Measurements from ENCODE around the gene TSSC4.

The TSSC4 gene

GRCh38 chr11:2397005-2397404 is 3.5 kb upstream of the TSSC4 start (continued):
- TF ChIP-seq ZNF416 (tag by site-specific recombination; IDR thresholded peaks at IDR 0.05) (no peak), ZNF610 (tag by site-specific recombination; IDR thresholded peaks at IDR 0.05; ENCODE audit: borderline replicate concordance) (no peak), ZNF10 (tag by site-specific recombination; IDR thresholded peaks at IDR 0.05) (no peak), ZNF423 (tag by site-specific recombination; IDR thresholded peaks at IDR 0.05) (no peak), ZFP3 (tag by site-specific recombination; IDR thresholded peaks at IDR 0.05; ENCODE audit: low read depth) (no peak), ZNF112 (tag by site-specific recombination; IDR thresholded peaks at IDR 0.05) (no peak)

- peaks cover 0 to 65% of the 10 kb centered on the region in 2 experiments; a peak in 1 of 3 replicates for H3K36me3 ChIP-seq (ENCODE audit: control insufficient read depth in 2 of 2, insufficient read depth in 1 of 2, low read length in 2 of 2)
- no peak overlapping the region; the same call in 1 of the 2 replicates for H3K4me3 ChIP-seq (ENCODE audit: low read depth, low read length)
- H3K4me1 ChIP-seq (ENCODE audit: control insufficient read depth, insufficient read depth, low read length), result no peaks in the 10 kb centered on the region
- H3K9me3 ChIP-seq (ENCODE audit: control insufficient read depth, insufficient read depth, low read depth, low read length), result no peaks in the 10 kb centered on the region
- peak overlapping the region; percentile 53 for H3K27ac ChIP-seq (ENCODE audit: extremely low read depth, low read depth, low read length)
- ChIA-PET POLR2A (interaction anchor here (1.1 to 3.3 kb wide), 3 partner anchors 8 to 21 kb away, joined by 3 to 64 read pairs (median 10); partner anchors contain the start of gene CD81), CTCF (interaction anchor here (1.1 to 4.2 kb wide), 4 partner anchors 93 to 231 kb away, joined by 3 to 27 read pairs (median 5); no protein-coding TSS in a partner anchor)
- TF ChIP-seq ZBTB20 (tag by site-specific recombination; IDR thresholded peaks at IDR 0.05), result no peak
- no peak for TF ChIP-seq ZNF23 (tag by site-specific recombination; IDR thresholded peaks at IDR 0.05; ENCODE audit: borderline replicate concordance)
- TF ChIP-seq KLF16 (tag by site-specific recombination; IDR thresholded peaks at IDR 0.05), result no peak
- no peak for TF ChIP-seq ZNF701 (tag by site-specific recombination; IDR thresholded peaks at IDR 0.05)
- TF ChIP-seq ZNF670 (tag by site-specific recombination; IDR thresholded peaks at IDR 0.05; ENCODE audit: low read depth), result no peak
- no peak for TF ChIP-seq KLF8 (tag by site-specific recombination; IDR thresholded peaks at IDR 0.05)
- no peak for TF ChIP-seq ZNF529 (tag by site-specific recombination; IDR thresholded peaks at IDR 0.05; ENCODE audit: insufficient replicate concordance)
- no peak for TF ChIP-seq ZNF248 (tag by site-specific recombination; IDR thresholded peaks at IDR 0.05)
- no peak for TF ChIP-seq ZSCAN4 (tag by site-specific recombination; IDR thresholded peaks at IDR 0.05)
- TF ChIP-seq ZBTB21 (tag by site-specific recombination; IDR thresholded peaks at IDR 0.05), result no peak
- no peak for TF ChIP-seq ZNF169 (tag by site-specific recombination; IDR thresholded peaks at IDR 0.05)
- no peak for TF ChIP-seq KLF17 (tag by site-specific recombination; IDR thresholded peaks at IDR 0.05)
- peak; percentile 91 for TF ChIP-seq ZBTB17 (tag by site-specific recombination; IDR thresholded peaks at IDR 0.05)
- TF ChIP-seq ZNF350 (tag by site-specific recombination; IDR thresholded peaks at IDR 0.05), result no peak
- TF ChIP-seq ZNF449 (tag by site-specific recombination; IDR thresholded peaks at IDR 0.05), result no peak
- TF ChIP-seq TSHZ1 (tag by site-specific recombination; IDR thresholded peaks at IDR 0.05; ENCODE audit: borderline replicate concordance), result no peak
- 0 out of 2 replicates have a peak, but pooled peaks have one; percentile 13 for TF ChIP-seq ZIC2 (tag by site-specific recombination; IDR thresholded peaks at IDR 0.05)
- TF ChIP-seq ZNF610 (tag by site-specific recombination; IDR thresholded peaks at IDR 0.05; ENCODE audit: borderline replicate concordance), result no peak
- TF ChIP-seq HIC1 (tag by site-specific recombination; IDR thresholded peaks at IDR 0.05), result no peak
- TF ChIP-seq ZNF146 (tag by site-specific recombination; IDR thresholded peaks at IDR 0.05), result no peak
- peak; percentile 28; the same call in 1 of the 2 replicates for TF ChIP-seq KLF1 (tag by site-specific recombination; IDR thresholded peaks at IDR 0.05)
Measured at GRCh38 chr11:2398664-2399355, 1.7 kb upstream of the TSSC4 start.
